ENCODE measurements around the gene C2orf92. TPM values are rescaled to one million over a fixed set of nuclear protein-coding genes. Genes with fewer than 3 reads are reported as not detected.

The C2orf92 gene
- total and polyA plus RNA-seq, 12 donors = 1.2 to 50.0 (median 5.5) TPM

GRCh38 chr2:97659256-97660043 lies 10.1 kb upstream of the C2orf92 start:
- H3K27me3 ChIP-seq = no peaks in the 10 kb centered on the region
- peaks cover 0 to 41% of the 10 kb centered on the region in 2 donors for H3K36me3 ChIP-seq (replicated peaks in 1 of 2)
- TF ChIP-seq POLR2A (IDR thresholded peaks at IDR 0.05) (no peak), CTCF (IDR thresholded peaks at IDR 0.05) (no peak)
- H3K4me3 ChIP-seq = no peak overlapping the region
- intact Hi-C loops (cut with DNase I) = no loop called here
- H3K9me3 ChIP-seq (replicated peaks in 1 of 3) = no peaks in the 10 kb centered on the region
- H3K27ac ChIP-seq = no peak overlapping the region
- DNase-seq = no peak
- H3K4me1 ChIP-seq (replicated peaks in 1 of 2) = peaks cover 12 to 30% of the 10 kb centered on the region in 2 donors
- 87 to 93% (median 92%) methylated on average over 11 to 29 of the region's 29 CpGs for WGBS, 4 donors

- TF ChIP-seq CTCF (IDR thresholded peaks at IDR 0.05) (no peak), POLR2A (IDR thresholded peaks at IDR 0.05) (no peak)
- H3K9me3 ChIP-seq (replicated peaks in 1 of 3) = no peaks in the 10 kb centered on the region
- no peak for DNase-seq
- H3K27ac ChIP-seq = no peak overlapping the region
- 94 to 97% (median 96%) methylated on average over 11 to 20 of the region's 20 CpGs for WGBS, 4 donors
- no peaks in the 10 kb centered on the region for H3K27me3 ChIP-seq
- no peak overlapping the region for H3K4me3 ChIP-seq
- intact Hi-C loops (cut with DNase I) = no loop called here
- H3K4me1 ChIP-seq (replicated peaks in 1 of 2) = peaks cover 12 to 30% of the 10 kb centered on the region in 2 donors
- H3K36me3 ChIP-seq (replicated peaks in 1 of 2) = peaks cover 0 to 41% of the 10 kb centered on the region in 2 donors
These were observed 9.3 kb upstream of the C2orf92 start for GRCh38 chr2:97660044-97660774.

GRCh38 chr2:97660775-97661389 lies 8.6 kb upstream of the C2orf92 start:
- DNase-seq = no peak
- Histone ChIP-seq H3K4me3 (no peak overlapping the region), H3K9me3 (replicated peaks in 1 of 3) (no peaks in the 10 kb centered on the region), H3K36me3 (replicated peaks in 1 of 2) (peaks cover 0 to 37% of the 10 kb centered on the region in 2 donors), H3K27ac (no peak overlapping the region), H3K27me3 (no peaks in the 10 kb centered on the region), H3K4me1 (replicated peaks in 1 of 2) (peaks cover 12 to 30% of the 10 kb centered on the region in 2 donors)
- TF ChIP-seq POLR2A (IDR thresholded peaks at IDR 0.05) (no peak), CTCF (IDR thresholded peaks at IDR 0.05) (no peak)
- intact Hi-C loops (cut with DNase I) = no loop called here
- 55 to 87% (median 76%) methylated on average over 9 to 18 of the region's 18 CpGs for WGBS, 4 donors

DNA sequence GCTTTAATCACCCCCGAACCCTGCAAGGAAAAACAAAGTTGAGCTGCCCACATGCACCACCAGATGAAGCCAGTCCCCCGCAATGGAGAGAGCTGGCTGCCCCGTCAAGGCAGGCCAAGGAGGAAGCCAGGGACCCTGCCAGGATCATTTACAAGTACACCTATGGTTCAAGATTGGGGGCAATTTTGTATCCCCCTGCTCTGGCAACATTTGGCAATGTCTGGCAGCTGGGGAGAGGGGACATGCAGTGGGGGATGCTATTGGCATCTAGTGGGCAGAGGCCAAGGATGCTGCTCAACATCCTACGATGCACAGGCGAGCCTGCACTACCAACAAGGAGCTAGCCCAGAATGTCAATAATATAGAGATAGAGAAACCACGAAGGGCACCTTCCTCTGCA lies 7.6 kb upstream of the C2orf92 start:
- DNase-seq = no peak
- Histone ChIP-seq H3K9me3 (replicated peaks in 1 of 3) (no peaks in the 10 kb centered on the region), H3K4me3 (no peak overlapping the region), H3K27ac (peak overlapping the region in 2 of 5 donors; percentile 97 to 98), H3K36me3 (replicated peaks in 1 of 2) (peaks cover 0 to 27% of the 10 kb centered on the region in 2 donors), H3K27me3 (no peaks in the 10 kb centered on the region), H3K4me1 (replicated peaks in 1 of 2) (peaks cover 12 to 30% of the 10 kb centered on the region in 2 donors)
- intact Hi-C loops (cut with DNase I) = no loop called here
- WGBS, 4 donors = 88 to 92% (median 90%) methylated on average over 6 of the region's 6 CpGs
- no peak for TF ChIP-seq CTCF (IDR thresholded peaks at IDR 0.05)
- no peak for TF ChIP-seq POLR2A (IDR thresholded peaks at IDR 0.05)
